SK-N-SH (cell line): Measurements from ENCODE around the gene GHRHR. TPM values are rescaled to one million over a fixed set of nuclear protein-coding genes. Genes with fewer than 3 reads are reported as not detected.

Experiments
- CTCF ChIA-PET: fragments of 300-600, 350-600 bp; formaldehyde crosslinking; extraction: SDS; loops from one replicate; lab custom pipeline; 2021; lab: Yijun Ruan, JAX
- POLR2A ChIA-PET: fragments of 350-600 bp; sonication (Branson Sonifier 250); formaldehyde crosslinking; extraction: SDS; loops from one replicate; lab custom pipeline; 2020; ENCODE audit warnings: antibody characterized with exemption, inconsistent platforms; lab: Yijun Ruan, JAX
- DNase-seq: peaks from one replicate; pipeline ENCODE4 v3.0.0; 2012
- H2AFZ ChIP-seq: fragments of 200-600 bp; sonication (generic); 2 replicates; pipeline ENCODE4 v1.8.1; 2016; ENCODE audit warnings: antibody characterized with exemption, mild to moderate bottlenecking, low read depth
- H3F3A ChIP-seq: fragments of 200-600 bp; sonication (generic); replicated peaks from 2 replicates; pipeline ENCODE3; 2016; ENCODE audit warnings: antibody characterized with exemption, mild to moderate bottlenecking; ENCODE audit not compliant: insufficient read depth
- H3K27ac ChIP-seq, 2 experiments: fragments of 200-500 bp in 1 of 2; fragments of 200-600 bp in 1 of 2; sonication (Bioruptor generic) in 1 of 2; sonication (generic), shearing (Covaris generic) in 1 of 2; 2 replicates each; pipeline versions ENCODE4 v1.5.1 to v1.6.1; 2014 to 2016; ENCODE audit warnings: low read depth in 2 of 2, inconsistent platforms in 1 of 2, low read length in 1 of 2, mild to moderate bottlenecking in 1 of 2, mixed read lengths in 1 of 2
- H3K27me3 ChIP-seq: fragments of 200-600 bp; sonication (generic), shearing (Covaris generic); 2 replicates; pipeline ENCODE4 v1.6.1; 2016; ENCODE audit warnings: mixed run types; ENCODE audit not compliant: insufficient read depth
- H3K36me3 ChIP-seq, 2 experiments: fragments of 200-500 bp in 1 of 2; fragments of 200-600 bp in 1 of 2; sonication (Bioruptor generic) in 1 of 2; sonication (generic) in 1 of 2; replicated peaks in 1 of 2; 2 replicates each; pipeline versions ENCODE3 to v1.5.1; 2014 to 2016; ENCODE audit warnings: low read length in 1 of 2, mild to moderate bottlenecking in 1 of 2; ENCODE audit not compliant: insufficient read depth in 2 of 2, control insufficient read depth in 1 of 2
- H3K4me1 ChIP-seq, 2 experiments: fragments of 200-500 bp in 1 of 2; fragments of 200-600 bp in 1 of 2; sonication (Bioruptor generic) in 1 of 2; sonication (generic), shearing (Covaris generic) in 1 of 2; 2 replicates each; pipeline versions ENCODE4 v1.5.1 to v1.6.1; 2014 to 2016; ENCODE audit warnings: low read depth in 1 of 2, low read length in 1 of 2, mixed run types in 1 of 2; ENCODE audit not compliant: insufficient read depth in 2 of 2, control insufficient read depth in 1 of 2
- H3K4me2 ChIP-seq: fragments of 200-600 bp; sonication (generic), shearing (Covaris generic); 2 replicates; pipeline ENCODE4 v1.6.1; 2017; ENCODE audit warnings: mixed run types
- H3K4me3 ChIP-seq, 2 experiments: fragments of 200-500 bp in 1 of 2; fragments of 200-600 bp in 1 of 2; sonication (Bioruptor generic) in 1 of 2; sonication (generic), shearing (Covaris generic) in 1 of 2; 2 replicates each; pipeline versions ENCODE4 v1.5.1 to v1.8.1; 2014 to 2016; ENCODE audit warnings: low read depth in 2 of 2, inconsistent platforms in 1 of 2, low read length in 1 of 2, mild to moderate bottlenecking in 1 of 2, mixed read lengths in 1 of 2, moderate library complexity in 1 of 2
- H3K79me2 ChIP-seq: fragments of 200-600 bp; sonication (generic); 2 replicates; pipeline ENCODE4 v1.8.1; 2017; ENCODE audit warnings: mild to moderate bottlenecking; ENCODE audit not compliant: insufficient read depth
- H3K9ac ChIP-seq: fragments of 200-600 bp; sonication (generic); 2 replicates; pipeline ENCODE4 v1.6.1; 2017; ENCODE audit warnings: mixed run types
- H3K9me2 ChIP-seq: fragments of 200-600 bp; sonication (generic); 2 replicates; pipeline ENCODE4 v1.6.1; 2017; ENCODE audit warnings: mixed run types
- H3K9me3 ChIP-seq: fragments of 200-600 bp; sonication (generic); 2 replicates; pipeline ENCODE4 v1.6.1; 2017; ENCODE audit warnings: mixed run types, mild to moderate bottlenecking, moderate library complexity
- H4K20me1 ChIP-seq: fragments of 200-600 bp; sonication (generic); 2 replicates; pipeline ENCODE4 v1.6.1; 2017; ENCODE audit warnings: mild to moderate bottlenecking, mixed run types; ENCODE audit not compliant: insufficient read depth
- EP300 ChIP-seq, 2 experiments: IDR thresholded peaks; 2 replicates each; pipeline versions ENCODE4 v1.4.0 to v1.6.1; 2012; ENCODE audit warnings: borderline replicate concordance in 1 of 2, low read depth in 1 of 2, low read length in 1 of 2
- EZH2phosphoT487 ChIP-seq: fragments of 200-600 bp; sonication (generic); IDR thresholded peaks from 2 replicates; pipeline ENCODE4 v1.6.1; 2017; ENCODE audit warnings: low read depth, mixed run types, mild to moderate bottlenecking, antibody characterized with exemption, moderate library complexity, borderline replicate concordance
- GABPA ChIP-seq: IDR thresholded peaks from 2 replicates; pipeline ENCODE4 v1.4.0; 2012; ENCODE audit warnings: low read depth, mild to moderate bottlenecking
- JUND ChIP-seq: IDR thresholded peaks from 2 replicates; pipeline ENCODE4 v1.4.0; 2012
- MXI1 ChIP-seq: IDR thresholded peaks from 2 replicates; pipeline ENCODE4 v1.6.1; 2012; ENCODE audit warnings: mild to moderate bottlenecking, low read depth, low read length, improper control_type of control experiment
- NRF1 ChIP-seq: IDR thresholded peaks from 2 replicates; pipeline ENCODE4 v1.6.1; 2012; ENCODE audit warnings: low read depth, mild to moderate bottlenecking, low read length
- PBX3 ChIP-seq: IDR thresholded peaks from 2 replicates; pipeline ENCODE4; 2012
- POLR2AphosphoS5 ChIP-seq: IDR thresholded peaks from 2 replicates; pipeline ENCODE4 v1.6.1; 2012; ENCODE audit warnings: low read depth, low read length
- RCOR1 ChIP-seq: fragments of 150-350 bp; IDR thresholded peaks from 2 replicates; pipeline ENCODE4 v1.6.1; 2017; ENCODE audit warnings: antibody characterized with exemption, low read length
- REST ChIP-seq: IDR thresholded peaks from 2 replicates; pipeline ENCODE4 v1.6.1; 2012; ENCODE audit warnings: mild to moderate bottlenecking, low read depth, low read length, moderate library complexity
- RFX5 ChIP-seq: IDR thresholded peaks from 2 replicates; pipeline ENCODE4 v1.6.1; 2012; ENCODE audit warnings: mild to moderate bottlenecking, improper control_type of control experiment, low read length
- RXRA ChIP-seq: IDR thresholded peaks from 2 replicates; pipeline ENCODE4 v1.4.0; 2012; ENCODE audit warnings: low read depth, mild to moderate bottlenecking, borderline replicate concordance
- SIN3A ChIP-seq: IDR thresholded peaks from 2 replicates; pipeline ENCODE4 v1.6.1; 2012; ENCODE audit warnings: low read depth, mild to moderate bottlenecking, low read length, moderate library complexity, borderline replicate concordance
- SMC3 ChIP-seq: IDR thresholded peaks from 2 replicates; pipeline ENCODE4 v1.6.1; 2012; ENCODE audit warnings: low read depth, low read length, improper control_type of control experiment
- TAF1 ChIP-seq: IDR thresholded peaks from 2 replicates; pipeline ENCODE4 v1.6.1; 2012; ENCODE audit warnings: low read depth, mild to moderate bottlenecking, low read length, moderate library complexity, borderline replicate concordance
- TEAD4 ChIP-seq: IDR thresholded peaks from 2 replicates; pipeline ENCODE4 v1.4.0; 2012; ENCODE audit warnings: mild to moderate bottlenecking, borderline replicate concordance; ENCODE audit not compliant: insufficient read depth
- WGBS: methylation state at CpG from one replicate; pipeline ENCODE4 v1.1.6; 2017; ENCODE audit warnings: low lambda C conversion rate; 5-methylcytosine and 5-hydroxymethylcytosine counted together
- polyA plus RNA-seq, 3 experiments: library from polyadenylated mRNA; depleted of rRNA; stranded (reverse); fragments of >200 nt; gene quantifications; 2 replicates each; pipeline ENCODE4 v1.2.3, GENCODE V29; 2012
- TF ChIP-seq, protein P1 (sequence below): IDR thresholded peaks from 2 replicates; pipeline ENCODE4 v1.4.0; 2012; ENCODE audit warnings: low read depth
- TF ChIP-seq, protein P2 (sequence below): fragments of 150-350 bp; IDR thresholded peaks from 2 replicates; pipeline ENCODE4 v1.6.1; 2017; ENCODE audit warnings: antibody characterized with exemption, low read length, low read depth, borderline replicate concordance

The GHRHR gene
- polyA plus RNA-seq, 1 of the 3 experiments (the other 2 are of a cell fraction), result not detected

GRCh38 chr7:30915751-30916150, 48.0 kb upstream of the GHRHR start:
- Histone ChIP-seq H3F3A (peaks cover 7% of the 10 kb centered on the region), H3K9me3 (no peaks in the 10 kb centered on the region), H3K9ac (no peak overlapping the region), H2AFZ (no peak overlapping the region), H3K27ac (no peak overlapping the region), H3K27me3 (no peaks in the 10 kb centered on the region), H3K4me2 (no peak overlapping the region), H4K20me1 (no peaks in the 10 kb centered on the region), H3K4me1 (peaks cover 15 to 72% of the 10 kb centered on the region in 2 experiments; a peak in 3 of 4 replicates), H3K79me2 (no peaks in the 10 kb centered on the region), H3K36me3 (no peaks in the 10 kb centered on the region), H3K4me3 (no peak overlapping the region), H3K9me2 (no peaks in the 10 kb centered on the region)
- 79% methylated on average over 6 of the region's 6 CpGs for WGBS
- no peak for DNase-seq
- CTCF ChIA-PET, result interaction anchor here (1.0 to 10.9 kb wide), 4 partner anchors 23 to 116 kb away, joined by 3 to 84 read pairs (median 4); no protein-coding TSS in a partner anchor
- POLR2A ChIA-PET, result no interaction called here
- no peak for TF ChIP-seq RXRA
- TF ChIP-seq MXI1, result no peak
- TF ChIP-seq SMC3, result no peak
- TF ChIP-seq GABPA, result no peak
- no peak for TF ChIP-seq SIN3A
- TF ChIP-seq EP300 (IDR thresholded peaks at IDR 0.05; ENCODE audit: borderline replicate concordance in 1 of 2, low read depth in 1 of 2, low read length in 1 of 2), result no peak
- no peak for TF ChIP-seq POLR2AphosphoS5
- TF ChIP-seq NRF1, result no peak
- TF ChIP-seq, protein P1, sequence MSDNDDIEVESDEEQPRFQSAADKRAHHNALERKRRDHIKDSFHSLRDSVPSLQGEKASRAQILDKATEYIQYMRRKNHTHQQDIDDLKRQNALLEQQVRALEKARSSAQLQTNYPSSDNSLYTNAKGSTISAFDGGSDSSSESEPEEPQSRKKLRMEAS, result no peak

- POLR2A ChIA-PET, result no interaction called here
- Histone ChIP-seq H3K36me3 (no peaks in the 10 kb centered on the region), H3K9me3 (no peaks in the 10 kb centered on the region), H3K9me2 (no peaks in the 10 kb centered on the region), H3K4me2 (no peak overlapping the region), H3K79me2 (no peaks in the 10 kb centered on the region), H3K27me3 (no peaks in the 10 kb centered on the region), H3K27ac (no peak overlapping the region), H3K4me3 (no peak overlapping the region), H2AFZ (no peak overlapping the region), H3F3A (peaks cover 11% of the 10 kb centered on the region), H4K20me1 (no peaks in the 10 kb centered on the region), H3K4me1 (peaks cover 20 to 70% of the 10 kb centered on the region in 2 experiments; a peak in 3 of 4 replicates), H3K9ac (no peak overlapping the region)
- no peak for TF ChIP-seq TEAD4
- TF ChIP-seq RFX5, result no peak
- no peak for TF ChIP-seq RCOR1
- no peak for TF ChIP-seq TAF1
- no peak for TF ChIP-seq EZH2phosphoT487
- TF ChIP-seq SIN3A, result no peak
- TF ChIP-seq SMC3, result no peak
- TF ChIP-seq JUND, result no peak
- no peak for TF ChIP-seq GABPA
- no peak for TF ChIP-seq RXRA
- no peak for TF ChIP-seq MXI1
- no peak for TF ChIP-seq POLR2AphosphoS5
- TF ChIP-seq, protein P2, sequence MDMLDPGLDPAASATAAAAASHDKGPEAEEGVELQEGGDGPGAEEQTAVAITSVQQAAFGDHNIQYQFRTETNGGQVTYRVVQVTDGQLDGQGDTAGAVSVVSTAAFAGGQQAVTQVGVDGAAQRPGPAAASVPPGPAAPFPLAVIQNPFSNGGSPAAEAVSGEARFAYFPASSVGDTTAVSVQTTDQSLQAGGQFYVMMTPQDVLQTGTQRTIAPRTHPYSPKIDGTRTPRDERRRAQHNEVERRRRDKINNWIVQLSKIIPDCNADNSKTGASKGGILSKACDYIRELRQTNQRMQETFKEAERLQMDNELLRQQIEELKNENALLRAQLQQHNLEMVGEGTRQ, result no peak
- TF ChIP-seq PBX3, result no peak
- TF ChIP-seq REST, result no peak
- DNase-seq, result no peak
- CTCF ChIA-PET, result interaction anchor here (1.3 to 10.9 kb wide), 2 partner anchors 22 to 67 kb away, joined by 3 to 84 read pairs; no protein-coding TSS in a partner anchor
- no CpG with 5 or more reads among the region's 3 CpGs for WGBS
Observed at GRCh38 chr7:30916255-30916654, 47.5 kb upstream of the GHRHR start.
